Measurements from ENCODE around the gene CCL1.

GRCh38 chr17:34400301-34400931 is 37.4 kb upstream of the CCL1 start:
- TF ChIP-seq EZH2 (IDR thresholded peaks at IDR 0.05; ENCODE audit: insufficient read depth, poor library complexity, severe bottlenecking) = no peak
- TF ChIP-seq EZH2phosphoT487 (IDR thresholded peaks at IDR 0.05; ENCODE audit: insufficient read depth, low read depth) = no peak

All from GM23248 (cell line).